Activated B cell treated with CpG ODN at 0.5 μM for 24 hours (primary cell): ENCODE measurements around the gene TUBE1. TPM values are rescaled to one million over a fixed set of nuclear protein-coding genes. Genes with fewer than 3 reads are reported as not detected.

Experiments
- ATAC-seq: fragments of 200-7000 bp; cut with Tn5 transposase; one replicate; pipeline ENCODE4 v1.10.0; 2021; ENCODE audit warnings: low read depth, mild to moderate bottlenecking, moderate library complexity
- CTCF ChIA-PET: fragments of 350-600 bp; sonication (Branson Sonifier 250); formaldehyde crosslinking; loops from one replicate; lab custom pipeline; 2021; ENCODE audit warnings: antibody characterized with exemption; lab: Charles Lee
- POLR2A ChIA-PET: fragments of 350-600 bp; sonication (Branson Sonifier 250); formaldehyde crosslinking; loops from one replicate; lab custom pipeline; 2021; ENCODE audit warnings: antibody characterized with exemption; lab: Charles Lee
- DNase-seq: peaks from one replicate; pipeline ENCODE4 v3.0.0; 2022
- H3K27ac Mint-ChIP-seq: one replicate; pipeline ENCODE4 v1.8.0; 2020; ENCODE audit warnings: mixed read lengths
- H3K27me3 Mint-ChIP-seq: one replicate; pipeline ENCODE4 v1.8.0; 2021; ENCODE audit warnings: mixed read lengths
- H3K36me3 Mint-ChIP-seq: one replicate; pipeline ENCODE4 v1.8.0; 2021; ENCODE audit warnings: low read depth, mixed read lengths
- H3K4me1 Mint-ChIP-seq: one replicate; pipeline ENCODE4 v1.8.0; 2021; ENCODE audit warnings: mixed read lengths
- H3K4me3 Mint-ChIP-seq: one replicate; pipeline ENCODE4 v1.8.0; 2020; ENCODE audit warnings: mild to moderate bottlenecking, mixed read lengths
- H3K9me3 Mint-ChIP-seq: one replicate; pipeline ENCODE4 v1.8.0; 2020; ENCODE audit warnings: mixed read lengths
- CTCF ChIP-seq: fragments of 200-600 bp; IDR thresholded peaks from one replicate; pipeline ENCODE4 v1.8.0; 2022; ENCODE audit warnings: antibody characterized with exemption, mild to moderate bottlenecking
- intact Hi-C: fragments of 100-400 bp; cut with micrococcal nuclease; formaldehyde crosslinking; loops from one replicate; pipeline ENCODE4 v1.15.1; 2024
- total RNA-seq: library from RNA; stranded (reverse); gene quantifications from 2 replicates; pipeline ENCODE4 v1.2.3, GENCODE V29; 2022

The TUBE1 gene
- total RNA-seq, 1 donor from 2014 or later: 28.0 TPM

- H3K27me3 Mint-ChIP-seq: peaks cover 12% of the 10 kb centered on the region
- ATAC-seq (no peak), DNase-seq (no peak)
- H3K4me3 Mint-ChIP-seq: no peak overlapping the region
- CTCF ChIA-PET: no interaction called here
- no peaks in the 10 kb centered on the region for H3K4me1 Mint-ChIP-seq
- no peaks in the 10 kb centered on the region for H3K9me3 Mint-ChIP-seq
- H3K36me3 Mint-ChIP-seq: no peaks in the 10 kb centered on the region
- no peak overlapping the region for H3K27ac Mint-ChIP-seq
- intact Hi-C loops: no loop called here
- no peak for TF ChIP-seq CTCF
- POLR2A ChIA-PET: no interaction called here
Measured at GRCh38 chr6:112118034-112118433, 30.8 kb upstream of the TUBE1 start.

GRCh38 chr6:112117554-112117953, 30.3 kb upstream of the TUBE1 start:
- CTCF ChIA-PET: no interaction called here
- POLR2A ChIA-PET: no interaction called here
- Mint-ChIP-seq H3K9me3 (no peaks in the 10 kb centered on the region), H3K4me3 (no peak overlapping the region), H3K4me1 (no peaks in the 10 kb centered on the region), H3K36me3 (no peaks in the 10 kb centered on the region), H3K27ac (no peak overlapping the region), H3K27me3 (peaks cover 12% of the 10 kb centered on the region)
- no peak for ATAC-seq
- no peak for TF ChIP-seq CTCF
- DNase-seq: no peak
- intact Hi-C loops: no loop called here

GRCh38 chr6:112116221-112116620, 28.9 kb upstream of the TUBE1 start:
- H3K4me1 Mint-ChIP-seq: no peaks in the 10 kb centered on the region
- H3K4me3 Mint-ChIP-seq: no peak overlapping the region
- no peaks in the 10 kb centered on the region for H3K36me3 Mint-ChIP-seq
- intact Hi-C loops: no loop called here
- no peaks in the 10 kb centered on the region for H3K9me3 Mint-ChIP-seq
- ChIA-PET POLR2A (no interaction called here), CTCF (no interaction called here)
- H3K27ac Mint-ChIP-seq: no peak overlapping the region
- TF ChIP-seq CTCF: no peak
- peaks cover 12% of the 10 kb centered on the region for H3K27me3 Mint-ChIP-seq
- DNase-seq (no peak), ATAC-seq (no peak)

GRCh38 chr6:112114577-112115223, 27.4 kb upstream of the TUBE1 start:
- no peaks in the 10 kb centered on the region for H3K36me3 Mint-ChIP-seq
- no peak overlapping the region for H3K4me3 Mint-ChIP-seq
- ChIA-PET CTCF (no interaction called here), POLR2A (no interaction called here)
- ATAC-seq (no peak), DNase-seq (no peak)
- no peak for TF ChIP-seq CTCF
- no peak overlapping the region for H3K27ac Mint-ChIP-seq
- H3K4me1 Mint-ChIP-seq: no peaks in the 10 kb centered on the region
- intact Hi-C loops: no loop called here
- H3K9me3 Mint-ChIP-seq: no peaks in the 10 kb centered on the region
- H3K27me3 Mint-ChIP-seq: peaks cover 12% of the 10 kb centered on the region

GRCh38 chr6:112113918-112114317, 26.6 kb upstream of the TUBE1 start:
- DNase-seq: no peak
- no peaks in the 10 kb centered on the region for H3K36me3 Mint-ChIP-seq
- peaks cover 12% of the 10 kb centered on the region for H3K27me3 Mint-ChIP-seq
- H3K4me3 Mint-ChIP-seq: no peak overlapping the region
- no peaks in the 10 kb centered on the region for H3K9me3 Mint-ChIP-seq
- no peak overlapping the region for H3K27ac Mint-ChIP-seq
- intact Hi-C loops: no loop called here
- no peak for ATAC-seq
- POLR2A ChIA-PET: no interaction called here
- TF ChIP-seq CTCF: no peak
- CTCF ChIA-PET: no interaction called here
- no peaks in the 10 kb centered on the region for H3K4me1 Mint-ChIP-seq
